Inferior parietal cortex (tissue), 1 donor: ENCODE data around the gene SRP54.
A peak's percentile ranks its signal among the peaks of the same experiment; 100 is the strongest.
"Not testable (repeated sequence)": the region's sequence is repeated elsewhere in the genome, so short reads cannot be mapped to it uniquely, and the experiment has no call there.

ENCODE experiments used
- DNase-seq: peaks from one replicate; pipeline ENCODE4 v3.0.0-alpha.2; 2016; ENCODE audit errors: extremely low spot score

The SRP54 gene

DNA sequence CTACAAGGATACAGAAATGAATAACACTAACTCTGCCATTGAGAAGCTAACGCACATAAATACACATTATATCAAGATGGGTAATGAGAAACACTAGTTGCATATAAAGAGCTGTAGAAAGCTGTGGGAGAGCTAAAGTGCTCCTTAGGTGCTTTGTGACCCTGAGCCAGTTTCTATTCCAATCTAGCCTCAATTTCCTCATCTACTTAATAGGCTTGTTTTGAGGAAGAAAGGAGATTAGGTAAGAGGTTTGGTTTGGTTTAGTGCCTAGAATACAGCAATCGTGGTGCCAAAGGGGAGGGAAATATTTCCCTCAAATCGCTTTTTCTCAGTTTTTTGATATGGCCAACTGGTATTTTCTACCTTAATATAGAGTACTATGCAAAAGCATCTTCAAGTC is 994 bp downstream of the SRP54 start:
- no peak for DNase-seq

DNA sequence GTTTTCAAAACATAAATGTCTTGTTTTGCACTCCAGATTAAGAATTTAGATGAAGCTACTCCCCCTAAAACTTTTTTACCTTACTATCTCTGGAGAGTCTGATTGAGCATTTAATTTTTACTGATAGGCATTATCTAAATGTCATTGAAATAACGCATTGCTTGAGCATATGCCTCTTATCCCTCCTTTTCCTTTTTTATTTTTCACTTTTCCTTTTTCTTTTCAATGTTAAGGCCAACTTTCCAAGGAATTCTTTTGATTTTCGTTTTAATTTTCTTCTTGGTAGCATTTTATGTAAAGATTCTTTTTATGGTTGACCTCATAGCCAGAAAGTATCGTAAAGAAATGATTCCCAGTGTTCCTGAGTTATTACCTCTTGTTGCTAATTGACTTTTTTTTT is 2.9 kb downstream of the SRP54 start:
- no peak for DNase-seq

DNA sequence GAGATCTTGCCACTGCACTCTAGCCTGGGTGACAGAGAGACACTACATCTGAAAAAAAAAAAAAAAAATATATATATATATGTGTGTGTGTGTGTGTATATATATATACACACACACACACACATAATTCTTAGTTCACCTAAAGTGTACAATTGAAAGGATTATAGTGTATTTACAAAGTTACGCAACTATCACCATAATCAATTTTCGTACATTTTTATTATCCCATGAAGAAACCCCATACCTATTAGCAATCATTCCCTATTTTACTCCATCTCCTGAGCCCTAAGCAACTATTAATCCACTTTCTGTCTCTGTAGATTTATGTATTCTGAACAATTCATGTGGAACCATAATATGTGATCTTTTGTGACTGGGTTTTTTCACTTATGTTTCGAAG is 4.4 kb downstream of the SRP54 start:
- no peak for DNase-seq

DNA sequence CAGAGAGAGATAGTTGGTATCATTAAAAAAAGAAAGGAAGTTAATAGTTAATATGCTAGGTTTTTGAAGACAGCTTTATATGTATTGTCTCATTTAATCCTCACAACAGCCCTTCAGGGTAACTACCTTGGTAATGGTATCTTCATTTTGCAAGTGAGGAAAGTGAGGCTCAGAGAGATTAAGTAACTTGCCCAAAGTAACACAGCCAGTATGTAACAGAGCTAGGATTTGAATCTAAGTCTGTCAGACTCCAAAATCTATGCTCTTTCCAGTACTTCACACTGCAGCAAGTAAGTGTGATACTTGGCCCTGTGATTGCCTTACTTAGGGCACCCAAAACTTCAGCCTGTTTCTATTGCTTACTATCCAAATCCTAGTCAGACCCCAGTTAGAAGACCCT is 7.0 kb downstream of the SRP54 start:
- DNase-seq: no peak

DNA sequence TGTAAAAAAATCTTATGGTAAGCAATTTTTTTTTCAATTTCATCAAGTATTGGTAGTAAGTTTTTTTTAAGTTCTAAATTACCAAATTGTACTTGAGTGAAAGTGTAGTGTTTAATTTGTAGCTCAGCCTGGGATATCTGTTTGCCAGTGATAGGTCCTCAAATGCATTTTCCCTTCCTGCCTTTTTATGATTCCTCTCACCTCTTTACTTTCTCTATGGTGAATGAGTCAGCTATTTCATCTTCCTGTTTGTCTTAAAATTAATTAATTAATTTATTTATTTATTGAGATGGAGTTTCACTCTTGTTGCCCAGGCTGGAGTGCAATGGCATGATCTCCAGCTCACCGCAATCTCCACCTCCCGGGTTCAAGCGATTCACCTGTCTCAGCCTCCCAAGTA is 10.6 kb downstream of the SRP54 start:
- DNase-seq: no peak

DNA sequence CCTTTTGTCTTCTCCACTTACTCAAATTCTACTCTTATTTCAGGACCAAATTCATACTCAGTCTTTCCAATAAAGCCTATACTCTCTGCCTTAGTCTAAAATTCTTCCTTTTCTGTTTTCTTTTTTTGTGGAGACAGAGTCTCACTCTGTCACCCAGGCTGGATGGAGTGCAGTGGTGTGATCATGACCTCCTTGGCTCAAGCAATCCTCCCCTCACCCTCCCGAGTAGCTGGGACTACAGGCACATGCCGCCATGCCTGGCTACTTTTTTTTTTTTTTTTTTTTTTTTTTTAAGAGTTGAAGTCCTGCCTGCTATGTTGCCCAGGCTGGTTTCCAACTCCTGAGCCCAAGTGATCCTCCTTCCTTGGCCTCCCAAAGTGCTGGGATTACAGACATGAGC is 11.9 kb downstream of the SRP54 start:
- DNase-seq: no peak

DNA sequence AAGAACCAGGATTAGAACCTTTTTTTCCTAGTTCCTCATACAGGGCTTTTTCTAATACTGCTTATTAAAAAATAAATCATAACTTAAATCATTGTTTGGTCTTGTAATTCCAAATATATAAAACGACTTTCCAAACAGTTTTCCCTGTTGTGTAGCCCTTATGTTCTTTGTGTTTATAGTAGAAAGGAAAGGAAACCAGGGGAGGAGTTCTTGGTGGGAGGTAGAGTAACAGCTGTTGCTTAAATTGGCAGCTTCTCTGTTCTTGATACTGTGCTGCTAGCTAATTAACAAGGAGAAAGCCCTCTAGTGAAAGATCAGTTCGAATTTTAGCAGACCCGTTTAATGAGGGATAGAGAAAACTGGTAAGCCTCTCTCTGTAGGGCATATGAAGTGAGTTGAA is 15.0 kb downstream of the SRP54 start:
- no peak for DNase-seq

- no peak for DNase-seq
These were observed 16.7 kb downstream of the SRP54 start for GRCh38 chr14:34999500-34999899.

- DNase-seq: no peak
These were observed 18.8 kb downstream of the SRP54 start for GRCh38 chr14:35001621-35002020.

DNA sequence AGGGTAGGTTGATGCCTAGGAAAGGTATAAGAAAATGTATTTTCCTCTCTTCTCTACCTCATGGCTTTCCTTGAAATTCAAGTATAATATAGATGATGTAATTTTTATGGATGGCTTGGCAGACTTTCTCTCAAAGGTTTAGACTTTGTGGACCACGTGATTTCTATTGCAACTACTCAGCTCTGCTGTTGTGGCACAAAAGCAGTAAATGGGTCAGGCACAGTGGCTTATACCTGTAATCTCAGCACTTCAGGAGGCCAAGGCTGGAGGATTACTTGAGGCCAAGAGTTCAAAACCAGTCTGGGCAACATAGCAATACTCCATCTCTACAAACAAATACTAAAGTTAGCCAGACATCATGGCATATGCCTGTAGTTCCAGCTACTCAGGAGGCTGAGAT is 22.0 kb downstream of the SRP54 start:
- no peak for DNase-seq

GRCh38 chr14:35016568-35016967 is 33.8 kb downstream of the SRP54 start:
- no peak for DNase-seq

GRCh38 chr14:35020713-35021112 is 37.9 kb downstream of the SRP54 start:
- no peak for DNase-seq

GRCh38 chr14:35028435-35028834 is 45.6 kb downstream of the SRP54 start:
- DNase-seq: no peak

DNA sequence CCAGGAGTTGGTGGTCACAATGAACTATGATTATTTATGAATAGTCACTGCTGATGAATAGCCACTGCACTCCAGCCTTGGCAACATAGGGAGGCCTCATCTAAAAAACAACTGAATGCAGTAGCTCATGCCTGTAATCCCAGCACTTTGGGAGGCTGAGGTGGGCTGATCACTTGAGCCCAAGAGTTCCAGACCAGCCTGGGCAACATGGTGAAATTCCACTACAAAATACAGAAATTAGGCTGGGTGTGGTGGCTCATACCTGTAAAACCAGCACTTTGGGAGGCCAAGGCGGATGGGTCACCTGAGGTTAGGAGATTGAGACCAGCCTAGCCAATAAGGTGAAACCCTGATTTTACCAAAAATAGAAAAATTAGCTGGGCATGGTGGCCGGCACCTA is 49.8 kb downstream of the SRP54 start:
- DNase-seq: no peak

DNA sequence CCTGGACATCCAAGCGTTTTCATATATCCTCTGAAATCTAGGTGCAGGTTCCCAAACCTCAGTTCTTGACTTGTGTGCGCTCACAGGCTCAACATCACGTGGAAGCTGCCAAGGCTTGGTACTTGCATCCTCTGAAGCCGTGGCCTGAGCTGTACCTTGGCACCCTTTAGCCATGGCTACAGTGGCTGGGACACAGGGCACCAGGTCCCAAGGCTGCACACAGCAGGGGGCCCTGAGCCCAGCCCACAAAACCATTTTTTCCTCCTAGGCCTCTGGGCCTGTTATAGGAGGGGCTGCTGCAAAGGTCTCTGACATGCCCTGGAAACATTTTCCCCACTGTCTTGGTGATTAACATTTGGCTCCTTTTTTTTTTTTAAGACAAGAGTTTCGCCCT is 51.6 kb downstream of the SRP54 start:
- no peak for DNase-seq

- DNase-seq: not testable (repeated sequence)
These were observed 52.3 kb downstream of the SRP54 start for GRCh38 chr14:35034944-35035554.

DNA sequence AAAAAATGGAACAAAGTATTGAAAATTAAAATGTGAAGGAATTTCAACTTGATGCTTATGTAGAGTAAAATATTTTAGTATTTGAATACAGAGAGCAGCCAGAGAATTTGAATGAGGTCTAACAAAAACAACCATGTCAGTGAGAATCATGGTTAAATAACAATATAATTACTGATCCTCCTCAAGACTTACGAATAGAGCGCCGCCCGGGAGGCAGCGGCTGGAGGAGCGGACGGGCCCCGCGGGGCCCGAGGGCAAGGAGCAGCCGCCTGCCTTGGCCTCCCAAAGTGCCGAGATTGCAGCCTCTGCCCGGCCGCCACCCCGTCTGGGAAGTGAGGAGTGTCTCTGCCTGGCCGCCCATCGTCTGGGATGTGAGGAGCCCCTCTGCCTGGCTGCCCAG is 55.5 kb downstream of the SRP54 start:
- DNase-seq: not testable (repeated sequence)

- no peak for DNase-seq
These were observed 59.8 kb downstream of the SRP54 start for GRCh38 chr14:35042632-35043031.

- no peak for DNase-seq
These were observed 60.3 kb downstream of the SRP54 start for GRCh38 chr14:35043046-35043445.

DNA sequence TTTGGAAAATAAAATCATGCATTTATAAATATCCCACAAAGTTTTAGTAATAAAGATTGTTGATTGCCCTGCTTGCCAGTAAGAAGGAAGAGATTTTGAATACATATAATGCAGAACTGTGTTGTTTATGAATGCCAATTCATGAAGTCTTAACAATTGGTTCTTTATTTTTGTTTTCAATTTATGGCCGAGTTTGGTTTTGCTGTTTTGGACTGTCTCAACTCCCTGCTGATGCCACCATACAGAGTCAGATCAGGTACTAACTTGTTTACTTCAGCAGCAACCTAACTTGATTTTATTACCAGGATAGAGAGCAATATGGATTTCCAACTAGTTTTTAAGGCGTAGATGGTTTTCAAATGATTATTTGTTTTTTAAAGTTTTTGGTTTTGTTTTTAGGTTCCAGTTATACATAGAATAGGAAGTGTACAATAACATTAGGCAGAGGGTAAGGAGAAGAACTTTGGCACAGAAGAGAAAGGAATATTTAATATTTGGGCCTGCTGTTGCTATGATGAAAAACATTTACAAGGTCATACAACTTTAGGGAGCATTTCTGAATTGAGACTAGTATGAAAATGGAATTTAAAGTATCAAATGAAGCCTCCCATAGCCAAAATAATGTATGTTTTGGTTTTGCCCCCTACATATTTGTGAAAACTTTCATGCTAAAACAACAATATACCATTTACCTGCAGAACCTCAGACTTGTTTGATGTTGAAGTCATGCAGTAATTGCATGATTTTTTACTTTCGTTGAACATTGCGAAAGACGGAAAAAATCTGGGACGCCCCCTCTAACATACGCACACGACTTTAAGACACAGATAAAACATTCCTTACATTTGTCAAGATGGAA is 62.4 kb downstream of the SRP54 start:
- DNase-seq: peak; percentile 44

GRCh38 chr14:35045798-35046047 is 62.9 kb downstream of the SRP54 start:
- DNase-seq: no peak

DNA sequence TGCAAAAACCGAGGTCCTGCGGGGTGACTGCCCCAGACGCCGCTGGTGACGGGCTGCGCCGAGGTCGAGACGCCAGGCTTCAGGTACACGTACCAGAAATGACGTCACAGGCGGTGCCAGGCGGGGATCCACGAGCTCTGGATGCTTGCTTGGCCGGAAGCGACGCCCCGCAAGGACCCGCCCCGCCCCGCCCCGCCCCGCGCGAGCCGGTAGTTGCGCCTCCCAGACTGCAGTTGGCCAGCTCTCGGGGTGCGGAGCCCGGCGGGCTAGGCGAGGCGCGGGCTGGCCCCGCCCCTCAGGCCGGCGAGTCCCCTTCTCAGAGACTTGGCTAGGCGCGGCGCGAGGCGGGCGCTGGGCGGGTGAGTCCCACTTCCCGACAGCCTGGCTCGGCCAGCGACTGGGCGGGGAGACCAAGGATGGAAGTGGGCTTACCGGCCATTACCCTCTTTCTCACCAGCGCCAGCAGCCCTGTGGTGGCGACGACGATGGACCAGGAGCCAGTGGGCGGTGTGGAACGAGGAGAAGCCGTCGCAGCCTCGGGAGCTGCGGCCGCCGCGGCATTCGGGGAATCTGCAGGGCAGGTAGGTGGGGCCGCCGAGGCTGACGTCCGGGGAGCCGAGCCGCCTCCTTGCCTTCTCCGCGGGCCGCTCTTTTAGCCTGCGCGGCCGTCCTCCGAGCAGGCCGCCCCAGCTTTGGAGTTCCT is 63.4 kb downstream of the SRP54 start, which contains the start of gene FAM177A1:
TSS of gene FAM177A1 (plus strand) at position 225 of the 703 bp plus-strand sequence. CDS start at position 417, 192 bp downstream.
- peak; percentile 95 for DNase-seq
